ENCODE measurements around the gene MRPL23. TPM values are rescaled to one million over a fixed set of nuclear protein-coding genes. Genes with fewer than 3 reads are reported as not detected.

Gene MRPL23
- total RNA-seq, 1 experiment from 2014 or later: 123 TPM

DNA sequence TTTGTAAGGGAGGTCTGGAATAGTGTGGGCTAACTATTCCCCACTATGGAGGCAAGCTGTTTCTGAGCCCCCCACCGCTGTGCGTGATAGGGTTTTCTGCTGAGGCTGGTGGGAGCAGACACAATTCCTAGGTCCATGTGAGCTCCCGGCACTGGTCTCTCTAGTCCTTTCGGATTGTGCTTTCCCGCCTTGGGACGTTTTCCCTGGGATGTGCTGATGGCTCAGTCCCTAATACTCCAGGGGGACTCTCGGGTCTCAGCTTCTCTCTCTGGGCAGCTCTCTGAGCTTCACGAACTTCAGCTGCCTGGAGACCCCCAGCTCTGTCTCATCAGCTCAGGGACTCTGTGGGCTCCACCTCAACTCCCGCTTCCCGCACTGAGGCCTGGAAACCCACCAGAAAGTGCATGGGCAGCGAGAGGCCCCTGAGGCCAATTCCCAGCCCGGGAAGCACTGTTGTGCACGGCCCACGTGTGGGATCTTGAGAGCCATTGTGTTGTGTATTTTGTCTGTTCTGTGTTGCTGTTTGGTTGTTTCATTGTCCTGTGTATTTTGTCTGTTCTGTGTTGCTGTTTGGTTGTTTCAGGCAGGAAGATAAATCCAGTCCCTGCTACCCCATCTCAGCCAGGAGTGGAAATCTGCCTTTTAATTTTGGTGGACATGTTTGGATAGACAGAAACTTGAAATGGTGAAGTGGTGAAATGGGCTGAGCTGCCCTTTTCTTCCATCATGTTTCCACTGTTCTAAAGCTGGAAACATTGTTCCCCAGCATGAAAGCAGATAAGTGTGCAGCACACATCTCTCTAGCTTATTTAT, 40.3 kb upstream of the MRPL23 start:
- CTCF ChIA-PET: interaction anchor here (0.6 to 1.1 kb wide), 3 partner anchors 25 to 62 kb away, joined by 3 to 4 read pairs (median 3); no protein-coding TSS in a partner anchor
- 0 out of 2 replicates have a peak, but pooled peaks have one; percentile 42 for ATAC-seq
- POLR2A ChIA-PET: no interaction called here

DNA sequence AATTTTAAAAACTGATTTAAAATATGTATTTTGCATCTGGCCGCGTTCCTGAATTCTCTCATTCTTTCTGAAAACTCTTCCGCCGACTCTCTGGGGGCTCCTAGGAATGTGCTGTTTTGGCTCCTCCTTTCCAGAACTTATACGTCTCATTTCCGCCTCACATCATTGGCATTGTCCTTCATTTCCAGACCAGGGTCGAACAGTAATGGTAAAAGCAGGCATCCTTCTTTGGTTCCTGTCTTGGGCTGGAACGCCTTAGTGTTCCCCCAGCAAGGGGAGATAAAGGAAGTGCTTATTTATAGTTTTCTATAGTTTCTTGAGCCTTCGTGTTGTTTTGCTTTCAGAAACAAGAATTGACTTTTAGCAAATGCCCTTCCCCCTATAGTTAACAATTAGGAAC, 38.5 kb upstream of the MRPL23 start:
- ChIA-PET POLR2A (no interaction called here), CTCF (no interaction called here)
- Histone ChIP-seq H3K36me3 (ENCODE audit: control insufficient read depth, insufficient read depth, low read length) (no peaks in the 10 kb centered on the region), H3K9me3 (ENCODE audit: control insufficient read depth, insufficient read depth, low read depth, low read length) (no peaks in the 10 kb centered on the region), H3K27ac (ENCODE audit: low read length) (no peak overlapping the region), H3K27me3 (ENCODE audit: control insufficient read depth, insufficient read depth, low read length) (no peaks in the 10 kb centered on the region; the same call in 1 of the 2 replicates), H3K4me3 (ENCODE audit: low read depth in 2 of 2, low read length in 2 of 2) (no peak overlapping the region), H3K4me1 (ENCODE audit: control insufficient read depth, insufficient read depth, low read length) (no peaks in the 10 kb centered on the region)
- in situ Hi-C loops (cut with HindIII; ENCODE audit: low pct_unique_long_range_greater_than_20kb, low sequenced_read_pairs): no loop called here
- no peak for ATAC-seq
- intact Hi-C loops (cut with micrococcal nuclease; ENCODE audit: unreplicated experiment): no loop called here
- DNase-seq (ENCODE audit: low read depth, low spot score): no peak
- TF ChIP-seq, protein P1, sequence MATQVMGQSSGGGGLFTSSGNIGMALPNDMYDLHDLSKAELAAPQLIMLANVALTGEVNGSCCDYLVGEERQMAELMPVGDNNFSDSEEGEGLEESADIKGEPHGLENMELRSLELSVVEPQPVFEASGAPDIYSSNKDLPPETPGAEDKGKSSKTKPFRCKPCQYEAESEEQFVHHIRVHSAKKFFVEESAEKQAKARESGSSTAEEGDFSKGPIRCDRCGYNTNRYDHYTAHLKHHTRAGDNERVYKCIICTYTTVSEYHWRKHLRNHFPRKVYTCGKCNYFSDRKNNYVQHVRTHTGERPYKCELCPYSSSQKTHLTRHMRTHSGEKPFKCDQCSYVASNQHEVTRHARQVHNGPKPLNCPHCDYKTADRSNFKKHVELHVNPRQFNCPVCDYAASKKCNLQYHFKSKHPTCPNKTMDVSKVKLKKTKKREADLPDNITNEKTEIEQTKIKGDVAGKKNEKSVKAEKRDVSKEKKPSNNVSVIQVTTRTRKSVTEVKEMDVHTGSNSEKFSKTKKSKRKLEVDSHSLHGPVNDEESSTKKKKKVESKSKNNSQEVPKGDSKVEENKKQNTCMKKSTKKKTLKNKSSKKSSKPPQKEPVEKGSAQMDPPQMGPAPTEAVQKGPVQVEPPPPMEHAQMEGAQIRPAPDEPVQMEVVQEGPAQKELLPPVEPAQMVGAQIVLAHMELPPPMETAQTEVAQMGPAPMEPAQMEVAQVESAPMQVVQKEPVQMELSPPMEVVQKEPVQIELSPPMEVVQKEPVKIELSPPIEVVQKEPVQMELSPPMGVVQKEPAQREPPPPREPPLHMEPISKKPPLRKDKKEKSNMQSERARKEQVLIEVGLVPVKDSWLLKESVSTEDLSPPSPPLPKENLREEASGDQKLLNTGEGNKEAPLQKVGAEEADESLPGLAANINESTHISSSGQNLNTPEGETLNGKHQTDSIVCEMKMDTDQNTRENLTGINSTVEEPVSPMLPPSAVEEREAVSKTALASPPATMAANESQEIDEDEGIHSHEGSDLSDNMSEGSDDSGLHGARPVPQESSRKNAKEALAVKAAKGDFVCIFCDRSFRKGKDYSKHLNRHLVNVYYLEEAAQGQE (IDR thresholded peaks at IDR 0.05; ENCODE audit: insufficient read depth in 1 of 2, low read depth in 2 of 2, low read length in 1 of 2): no peak
- TF ChIP-seq SIN3A (IDR thresholded peaks at IDR 0.05; ENCODE audit: borderline replicate concordance, insufficient read depth, low read depth, low read length) (no peak), TCF7L2 (IDR thresholded peaks at IDR 0.05; ENCODE audit: low read depth, low read length) (no peak), POLR2AphosphoS5 (IDR thresholded peaks at IDR 0.05; ENCODE audit: low read depth, low read length) (no peak)
- TF ChIP-seq, protein P2, sequence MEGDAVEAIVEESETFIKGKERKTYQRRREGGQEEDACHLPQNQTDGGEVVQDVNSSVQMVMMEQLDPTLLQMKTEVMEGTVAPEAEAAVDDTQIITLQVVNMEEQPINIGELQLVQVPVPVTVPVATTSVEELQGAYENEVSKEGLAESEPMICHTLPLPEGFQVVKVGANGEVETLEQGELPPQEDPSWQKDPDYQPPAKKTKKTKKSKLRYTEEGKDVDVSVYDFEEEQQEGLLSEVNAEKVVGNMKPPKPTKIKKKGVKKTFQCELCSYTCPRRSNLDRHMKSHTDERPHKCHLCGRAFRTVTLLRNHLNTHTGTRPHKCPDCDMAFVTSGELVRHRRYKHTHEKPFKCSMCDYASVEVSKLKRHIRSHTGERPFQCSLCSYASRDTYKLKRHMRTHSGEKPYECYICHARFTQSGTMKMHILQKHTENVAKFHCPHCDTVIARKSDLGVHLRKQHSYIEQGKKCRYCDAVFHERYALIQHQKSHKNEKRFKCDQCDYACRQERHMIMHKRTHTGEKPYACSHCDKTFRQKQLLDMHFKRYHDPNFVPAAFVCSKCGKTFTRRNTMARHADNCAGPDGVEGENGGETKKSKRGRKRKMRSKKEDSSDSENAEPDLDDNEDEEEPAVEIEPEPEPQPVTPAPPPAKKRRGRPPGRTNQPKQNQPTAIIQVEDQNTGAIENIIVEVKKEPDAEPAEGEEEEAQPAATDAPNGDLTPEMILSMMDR (IDR thresholded peaks at IDR 0.05): no peak
- BruUV-seq (replicated peaks): no TSS peak

More for the DNA sequence above, 40.3 kb upstream of the MRPL23 start:
- no peak for DNase-seq (ENCODE audit: low read depth, low spot score)
- Histone ChIP-seq H3K4me1 (ENCODE audit: control insufficient read depth, insufficient read depth, low read length) (no peaks in the 10 kb centered on the region), H3K4me3 (ENCODE audit: low read depth in 2 of 2, low read length in 2 of 2) (no peak overlapping the region), H3K27ac (ENCODE audit: low read length) (no peak overlapping the region), H3K27me3 (ENCODE audit: control insufficient read depth, insufficient read depth, low read length) (no peaks in the 10 kb centered on the region; the same call in 1 of the 2 replicates), H3K36me3 (ENCODE audit: control insufficient read depth, insufficient read depth, low read length) (no peaks in the 10 kb centered on the region), H3K9me3 (ENCODE audit: control insufficient read depth, insufficient read depth, low read depth, low read length) (no peaks in the 10 kb centered on the region)
- in situ Hi-C loops (cut with HindIII; ENCODE audit: low pct_unique_long_range_greater_than_20kb, low sequenced_read_pairs): no loop called here
- no TSS peak for BruUV-seq (replicated peaks)
- intact Hi-C loops (cut with micrococcal nuclease; ENCODE audit: unreplicated experiment): no loop called here
- no peak for TF ChIP-seq TCF7L2 (IDR thresholded peaks at IDR 0.05; ENCODE audit: low read depth, low read length)
- no peak for TF ChIP-seq SIN3A (IDR thresholded peaks at IDR 0.05; ENCODE audit: borderline replicate concordance, insufficient read depth, low read depth, low read length)
- TF ChIP-seq POLR2AphosphoS5 (IDR thresholded peaks at IDR 0.05; ENCODE audit: low read depth, low read length): no peak
- TF ChIP-seq, protein P1 (IDR thresholded peaks at IDR 0.05; ENCODE audit: insufficient read depth in 1 of 2, low read depth in 2 of 2, low read length in 1 of 2): no peak
- TF ChIP-seq, protein P2 (IDR thresholded peaks at IDR 0.05): no peak

Data from Panc1 (cell line).